H1 (cell line): ENCODE measurements around the gene NME7. TPM values are rescaled to one million over a fixed set of nuclear protein-coding genes. Genes with fewer than 3 reads are reported as not detected.

Experiments
- CTCF ChIA-PET: fragments of 300-600 bp; sonication (Branson Sonifier 250); formaldehyde crosslinking; loops from one replicate; lab custom pipeline; 2021; ENCODE audit not compliant: partially characterized antibody; lab: Charles Lee
- POLR2A ChIA-PET: fragments of 300-600 bp; sonication (Branson Sonifier 250); formaldehyde crosslinking; loops from one replicate; lab custom pipeline; 2021; ENCODE audit warnings: inconsistent platforms; ENCODE audit not compliant: partially characterized antibody; lab: Charles Lee
- DNase-seq, 2 experiments: peaks; one replicate each; pipeline versions ENCODE4 v3.0.0 to v3.0.0-alpha.2; 2010 to 2022; ENCODE audit warnings: low spot score in 2 of 2, low read depth in 1 of 2, mixed read lengths in 1 of 2
- FAIRE-seq: peaks from 2 replicates; lab custom pipeline; 2011; peaks lifted over from hg19 to GRCh38; lab: Jason Lieb, UNC
- H2AFZ ChIP-seq: 2 replicates; pipeline ENCODE4 v1.8.1; 2012; ENCODE audit warnings: low read length, inconsistent platforms
- H2AK5ac ChIP-seq: 2 replicates; pipeline ENCODE4 v1.6.1; 2013; ENCODE audit warnings: low read depth, low read length
- H2BK120ac ChIP-seq: replicated peaks from 2 replicates; pipeline ENCODE3; 2013; ENCODE audit warnings: low read depth, low read length, inconsistent platforms
- H2BK12ac ChIP-seq: 2 replicates; pipeline ENCODE4 v1.6.1; 2013; ENCODE audit warnings: low read depth, low read length
- H2BK15ac ChIP-seq: 2 replicates; pipeline ENCODE4 v1.6.1; 2013; ENCODE audit warnings: low read length
- H2BK20ac ChIP-seq: 2 replicates; pipeline ENCODE4 v1.6.1; 2013; ENCODE audit warnings: low read length
- H2BK5ac ChIP-seq: 2 replicates; pipeline ENCODE4 v1.6.1; 2013; ENCODE audit warnings: low read depth, low read length
- H3K14ac ChIP-seq: 2 replicates; pipeline ENCODE4 v1.6.1; 2013; ENCODE audit warnings: inconsistent platforms; ENCODE audit not compliant: insufficient read length
- H3K18ac ChIP-seq: 2 replicates; pipeline ENCODE4 v1.6.1; 2013; ENCODE audit warnings: low read length; ENCODE audit errors: extremely low read depth
- H3K23ac ChIP-seq: 2 replicates; pipeline ENCODE4 v1.6.1; 2013; ENCODE audit warnings: inconsistent platforms; ENCODE audit not compliant: insufficient read length
- H3K23me2 ChIP-seq: 2 replicates; pipeline ENCODE4 v1.6.1; 2013; ENCODE audit warnings: low read depth, low read length
- H3K27ac ChIP-seq: 2 replicates; pipeline ENCODE4 v1.6.1; 2011; ENCODE audit warnings: low read depth, low read length, inconsistent platforms
- H3K27me3 ChIP-seq, 4 experiments: replicated peaks in 1 of 4; 1 replicate in 1 of 4; 2 replicates in 3 of 4; pipeline versions ENCODE4 v1.6.1 to v1.8.1; 2011 to 2013; ENCODE audit warnings: low read length in 3 of 4, mild to moderate bottlenecking in 3 of 4, inconsistent platforms in 2 of 4, mixed read lengths in 2 of 4, moderate library complexity in 1 of 4; ENCODE audit not compliant: control insufficient read depth in 3 of 4, insufficient read depth in 3 of 4; ENCODE audit errors: extremely low read depth in 1 of 4
- H3K36me3 ChIP-seq, 4 experiments: 2 replicates each; pipeline versions ENCODE4 v1.6.1 to v1.8.1; 2011 to 2013; ENCODE audit warnings: mild to moderate bottlenecking in 4 of 4, low read length in 3 of 4, moderate library complexity in 2 of 4, control low read depth in 1 of 4, inconsistent platforms in 1 of 4; ENCODE audit not compliant: insufficient read depth in 4 of 4, control insufficient read depth in 2 of 4
- H3K4ac ChIP-seq: replicated peaks from 2 replicates; pipeline ENCODE3; 2013; ENCODE audit warnings: low read length, low read depth, mixed read lengths, inconsistent platforms; ENCODE audit not compliant: insufficient read length
- H3K4me1 ChIP-seq, 4 experiments: replicated peaks in 1 of 4; 1 replicate in 1 of 4; 2 replicates in 3 of 4; pipeline versions ENCODE4 v1.6.1 to v1.8.1; 2011 to 2013; ENCODE audit warnings: low read length in 3 of 4, inconsistent platforms in 2 of 4, mixed read lengths in 1 of 4; ENCODE audit not compliant: insufficient read depth in 4 of 4, control insufficient read depth in 3 of 4
- H3K4me2 ChIP-seq, 2 experiments: 2 replicates each; pipeline versions ENCODE4 v1.6.1 to v1.8.1; 2011 to 2013; ENCODE audit warnings: low read depth in 2 of 2, low read length in 2 of 2, control low read depth in 1 of 2, inconsistent platforms in 1 of 2, mild to moderate bottlenecking in 1 of 2; ENCODE audit not compliant: insufficient read depth in 1 of 2
- H3K4me3 ChIP-seq, 4 experiments: fragments of 200-600, 300-600 bp in 1 of 4; sonication (generic), shearing (Covaris generic), sonication (Bioruptor Twin) in 1 of 4; 2 replicates each; pipeline versions ENCODE4 v1.5.1 to v1.8.1; 2011 to 2016; ENCODE audit warnings: low read length in 4 of 4, low read depth in 3 of 4, control low read depth in 2 of 4, inconsistent platforms in 2 of 4, mild to moderate bottlenecking in 2 of 4, mixed read lengths in 1 of 4, moderate library complexity in 1 of 4; ENCODE audit not compliant: insufficient read depth in 2 of 4; ENCODE audit errors: extremely low read depth in 1 of 4
- H3K56ac ChIP-seq: replicated peaks from 2 replicates; pipeline ENCODE3; 2013; ENCODE audit warnings: low read depth, mild to moderate bottlenecking, mixed read lengths, low read length, inconsistent platforms; ENCODE audit not compliant: insufficient read length
- H3K79me1 ChIP-seq: 2 replicates; pipeline ENCODE4 v1.6.1; 2013; ENCODE audit warnings: low read depth, low read length, control low read depth
- H3K79me2 ChIP-seq, 2 experiments: 2 replicates each; pipeline versions ENCODE4 v1.6.1 to v1.8.1; 2012 to 2013; ENCODE audit warnings: low read length in 2 of 2, mild to moderate bottlenecking in 2 of 2, inconsistent platforms in 1 of 2; ENCODE audit not compliant: insufficient read depth in 2 of 2, control insufficient read depth in 1 of 2
- H3K9ac ChIP-seq, 4 experiments: replicated peaks in 1 of 4; 1 replicate in 1 of 4; 2 replicates in 3 of 4; pipeline versions ENCODE4 v1.6.1 to v1.8.1; 2011 to 2013; ENCODE audit warnings: low read depth in 3 of 4, low read length in 3 of 4, control low read depth in 2 of 4, mild to moderate bottlenecking in 2 of 4, moderate library complexity in 2 of 4, inconsistent platforms in 1 of 4; ENCODE audit errors: extremely low read depth in 1 of 4
- H3K9me3 ChIP-seq, 2 experiments: 2 replicates each; pipeline versions ENCODE4 v1.6.1 to v1.8.1; 2012 to 2013; ENCODE audit warnings: mild to moderate bottlenecking in 2 of 2, moderate library complexity in 2 of 2, control low read depth in 1 of 2, inconsistent platforms in 1 of 2, low read depth in 1 of 2, low read length in 1 of 2, mixed read lengths in 1 of 2; ENCODE audit not compliant: insufficient read depth in 2 of 2
- H4K20me1 ChIP-seq, 2 experiments: replicated peaks in 1 of 2; 2 replicates each; pipeline versions ENCODE3 to v1.8.1; 2011 to 2013; ENCODE audit warnings: inconsistent platforms in 2 of 2, low read length in 2 of 2, mild to moderate bottlenecking in 1 of 2; ENCODE audit not compliant: insufficient read depth in 2 of 2, control insufficient read depth in 1 of 2
- H4K5ac ChIP-seq: 2 replicates; pipeline ENCODE4 v1.6.1; 2013; ENCODE audit warnings: low read length, low read depth, mixed read lengths, inconsistent platforms; ENCODE audit not compliant: insufficient read length
- H4K8ac ChIP-seq: 2 replicates; pipeline ENCODE4 v1.8.0; 2013; ENCODE audit warnings: mild to moderate bottlenecking, moderate library complexity, low read length, inconsistent platforms; ENCODE audit not compliant: insufficient read depth; ENCODE audit errors: extremely low read depth
- H4K91ac ChIP-seq: replicated peaks from 2 replicates; pipeline ENCODE3; 2013; ENCODE audit warnings: low read length, mixed read lengths, inconsistent platforms; ENCODE audit not compliant: insufficient read length
- GABPA ChIP-seq: IDR thresholded peaks from 2 replicates; pipeline ENCODE4 v1.6.1; 2011; ENCODE audit warnings: mild to moderate bottlenecking, low read length, moderate library complexity, borderline replicate concordance; ENCODE audit not compliant: insufficient read depth
- TEAD4 ChIP-seq: IDR thresholded peaks from 2 replicates; pipeline ENCODE4 v1.6.1; 2012; ENCODE audit warnings: low read depth, low read length, inconsistent platforms, mixed read lengths
- WGBS, 2 experiments: shearing (Covaris generic) in 1 of 2; methylation state at CpG; one replicate each; pipeline versions ENCODE4 v1.1.6 to v1.1.7; 2013 to 2015; ENCODE audit warnings: low lambda C conversion rate in 2 of 2, mixed read lengths in 2 of 2, inconsistent platforms in 1 of 2, low coverage in 1 of 2, missing lambda C conversion rate in 1 of 2; ENCODE audit not compliant: insufficient replicate concordance in 2 of 2, insufficient coverage in 1 of 2, insufficient read length in 1 of 2; ENCODE audit errors: extremely low coverage in 1 of 2, missing lambda C conversion rate in 1 of 2; 5-methylcytosine and 5-hydroxymethylcytosine counted together
- polyA plus RNA-seq, 7 experiments: library from polyadenylated mRNA; depleted of rRNA in 3 of 7; stranded (reverse) in 5 of 7; unstranded in 2 of 7; fragments of >200 nt in 5 of 7; fragments of 200-250 nt in 2 of 7; gene quantifications; 1 replicate in 5 of 7; 2 replicates in 1 of 7; 4 replicates in 1 of 7; pipeline versions ENCODE4 v1.2.1 to v1.2.3, GENCODE V29; 2011 to 2013; ENCODE audit warnings: missing spikeins in 2 of 7, mixed read lengths in 2 of 7
- total RNA-seq: library from RNA; stranded (reverse); fragmentation: NEBNext Ultra II Directional; extraction: Animal tissue kit (Norgen Biotek cat#: 25700); gene quantifications from 2 replicates; pipeline ENCODE4 v1.2.1, GENCODE V29; 2021

The NME7 gene
- total and polyA plus RNA-seq, 2 of the 8 experiments (the other 6 are each of a cell fraction or from before 2014, with no cell fraction given): 11.6 to 28.5 TPM

DNA sequence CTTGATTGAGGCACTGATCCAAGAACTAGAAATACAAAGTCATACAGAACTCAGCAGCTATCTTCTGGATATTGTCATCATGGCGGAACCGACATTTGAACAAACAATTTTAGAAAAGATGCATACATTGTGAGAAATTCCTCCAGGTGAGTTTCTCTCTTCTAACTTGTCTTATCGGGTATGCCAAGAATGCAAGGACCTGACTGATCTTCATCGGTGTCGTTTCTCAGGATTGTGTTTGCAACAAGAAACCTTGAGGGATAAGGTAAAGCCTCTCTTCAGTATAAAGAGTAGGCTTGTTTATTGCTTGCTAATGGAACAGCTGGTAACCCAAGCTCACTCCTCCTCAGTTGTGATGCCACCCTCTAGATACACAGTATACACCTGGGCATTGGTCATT lies 62.2 kb downstream of the NME7 start:
- H2AFZ ChIP-seq: no peak overlapping the region
- POLR2A ChIA-PET: no interaction called here
- DNase-seq: no peak

More for the DNA sequence above, 62.2 kb downstream of the NME7 start:
- Histone ChIP-seq H2BK5ac (0 out of 2 replicates have a peak overlapping the region, but pooled peaks have one; percentile 15), H3K4me2 (no peak overlapping the region), H3K4ac (no peak overlapping the region), H3K14ac (no peak overlapping the region), H2BK15ac (no peak overlapping the region), H4K20me1 (no peaks in the 10 kb centered on the region), H3K27ac (no peak overlapping the region), H3K27me3 (no peaks in the 10 kb centered on the region), H3K18ac (no peak overlapping the region), H2BK20ac (peak overlapping the region; percentile 40; the same call in 1 of the 2 replicates), H3K79me2 (no peaks in the 10 kb centered on the region), H3K36me3 (no peaks in the 10 kb centered on the region), H3K4me3 (no peak overlapping the region), H4K5ac (no peak overlapping the region), H3K56ac (no peak overlapping the region), H3K9me3 (no peaks in the 10 kb centered on the region), H3K79me1 (no peaks in the 10 kb centered on the region), H4K91ac (no peak overlapping the region), H2AK5ac (no peak overlapping the region; the same call in 1 of the 2 replicates), H3K23ac (no peak overlapping the region), H4K8ac (no peak overlapping the region), H3K9ac (no peak overlapping the region), H2BK120ac (no peak overlapping the region), H2BK12ac (no peak overlapping the region), H3K4me1 (peaks cover 0 to 3% (median 0%) of the 10 kb centered on the region in 4 experiments; a peak in 1 of 7 replicates), H3K23me2 (no peaks in the 10 kb centered on the region)
- TF ChIP-seq TEAD4 (peak; percentile 51; the same call in 1 of the 2 replicates), GABPA (no peak)
- 85% methylated on average over 5 of the region's 5 CpGs; no CpG with 5 or more reads in 1 of the 2 experiments for WGBS, 2 experiments
- no peak for FAIRE-seq
- CTCF ChIA-PET: interaction anchor here (0.9 to 2.3 kb wide), 2 partner anchors 12 to 43 kb away, joined by 3 to 5 read pairs; no protein-coding TSS in a partner anchor
